ENCODE measurements around the gene THRSP.

The THRSP gene

GRCh38 chr11:78100676-78101472 is 37.2 kb downstream of the THRSP start:
- no peak for DNase-seq

- DNase-seq, result no peak
Observed at GRCh38 chr11:78109081-78110015, 45.7 kb downstream of the THRSP start.

- DNase-seq, result no peak
Observed at GRCh38 chr11:78110351-78110750, 46.7 kb downstream of the THRSP start.

GRCh38 chr11:78110830-78111229 is 47.2 kb downstream of the THRSP start:
- no peak for DNase-seq

- DNase-seq, result no peak
Observed at GRCh38 chr11:78111298-78111697, 47.6 kb downstream of the THRSP start.

GRCh38 chr11:78112582-78113275 is 49.1 kb downstream of the THRSP start:
- no peak for DNase-seq
